Measurements from ENCODE around the gene RPL26.
"Not testable (repeated sequence)": the region's sequence is repeated elsewhere in the genome, so short reads cannot be mapped to it uniquely, and the experiment has no call there.

Gene RPL26

DNA sequence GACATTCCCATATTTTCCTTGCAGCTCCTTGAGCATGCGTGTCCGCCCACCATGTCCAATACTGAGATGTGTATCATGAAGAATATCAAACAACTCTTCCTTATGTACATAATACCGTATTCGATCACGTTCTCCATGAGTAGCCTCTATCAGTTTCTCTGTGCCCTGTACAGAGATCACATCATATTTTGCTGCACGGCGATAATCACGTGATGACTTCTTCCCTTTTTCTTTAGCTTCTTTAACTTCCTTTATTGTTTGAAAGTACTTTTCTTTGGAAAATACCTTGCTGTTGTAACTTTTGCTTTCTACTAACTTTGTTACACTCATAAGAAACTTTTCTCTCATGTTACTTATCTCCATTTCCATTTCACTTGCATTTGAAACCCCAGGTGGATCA, 13.0 kb downstream of the RPL26 start:
- DNase-seq (ENCODE audit: extremely low read depth in 1 of 2, low read depth in 1 of 2), result no peak

- no peak for DNase-seq (ENCODE audit: extremely low read depth in 1 of 2, low read depth in 1 of 2)
These were observed 14.8 kb downstream of the RPL26 start for GRCh38 chr17:8368193-8368592.

- DNase-seq (ENCODE audit: extremely low read depth in 1 of 2, low read depth in 1 of 2), result no peak
These were observed 16.8 kb downstream of the RPL26 start for GRCh38 chr17:8366231-8366630.

- DNase-seq (ENCODE audit: extremely low read depth in 1 of 2, low read depth in 1 of 2), result no peak
These were observed 17.9 kb downstream of the RPL26 start for GRCh38 chr17:8365143-8365542.

- no peak for DNase-seq (ENCODE audit: extremely low read depth in 1 of 2, low read depth in 1 of 2)
These were observed 20.2 kb downstream of the RPL26 start for GRCh38 chr17:8362651-8363332.

GRCh38 chr17:8360751-8361150, 22.2 kb downstream of the RPL26 start:
- DNase-seq (ENCODE audit: extremely low read depth in 1 of 2, low read depth in 1 of 2), result no peak

DNA sequence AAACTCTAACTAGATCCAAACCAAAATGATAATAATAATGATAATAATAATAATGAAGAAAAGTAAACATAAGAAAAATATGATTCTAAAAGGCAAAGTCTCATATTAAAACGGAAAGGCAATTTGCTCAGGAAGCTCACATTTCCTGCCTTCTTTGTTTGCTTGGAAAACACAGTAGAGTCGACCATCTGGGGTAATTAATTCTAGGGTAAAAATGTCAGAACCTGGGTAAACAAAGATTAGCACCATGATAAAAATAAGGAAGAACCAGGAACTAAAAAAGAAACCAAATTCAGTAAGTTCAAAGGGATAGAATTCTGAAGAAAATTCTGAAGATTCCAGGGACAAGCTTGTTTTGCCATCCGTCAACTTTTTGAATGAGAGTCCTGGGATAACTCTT, 22.7 kb downstream of the RPL26 start:
- no peak for DNase-seq (ENCODE audit: extremely low read depth in 1 of 2, low read depth in 1 of 2)

DNA sequence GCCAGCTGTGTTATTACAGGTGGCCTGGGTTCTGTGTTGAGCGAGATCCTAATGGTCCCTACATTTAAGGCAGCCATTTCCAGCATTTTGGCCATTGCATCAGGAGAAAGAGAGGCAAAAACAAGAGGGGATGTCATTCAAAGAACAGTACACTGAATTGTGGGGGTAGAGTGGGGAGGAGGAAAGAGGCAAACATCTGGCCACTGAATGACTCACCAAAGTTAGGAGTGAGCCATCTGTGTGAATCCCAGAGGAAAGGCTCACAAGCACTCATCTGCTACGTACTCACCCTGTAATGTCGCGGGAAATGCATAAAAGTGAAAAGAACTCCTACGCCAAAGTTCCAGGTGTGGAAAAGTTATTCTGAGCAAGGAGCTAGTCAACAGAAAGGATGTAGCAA, 23.2 kb downstream of the RPL26 start:
- no peak for DNase-seq (ENCODE audit: extremely low read depth in 1 of 2, low read depth in 1 of 2)

DNA sequence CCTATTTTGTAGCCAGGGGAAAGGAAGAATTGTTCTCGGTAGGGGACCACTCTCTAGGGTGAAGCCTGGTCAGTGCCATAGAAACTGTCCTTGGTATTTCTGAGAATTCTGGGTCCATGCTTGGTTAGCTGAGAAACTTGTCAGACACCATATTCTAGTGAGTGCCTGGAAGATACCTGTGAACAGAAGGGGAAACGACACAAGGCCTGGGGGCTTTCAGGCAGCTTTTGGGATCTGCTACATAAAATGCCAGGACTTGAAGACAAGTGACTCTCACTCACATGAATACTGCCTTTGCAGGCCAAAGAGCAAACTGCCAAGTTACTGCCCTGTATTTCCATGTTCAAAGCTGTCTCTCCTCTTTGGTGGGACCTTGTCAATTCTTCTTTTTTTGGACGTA, 25.1 kb downstream of the RPL26 start:
- DNase-seq (ENCODE audit: extremely low read depth in 1 of 2, low read depth in 1 of 2), result no peak

DNA sequence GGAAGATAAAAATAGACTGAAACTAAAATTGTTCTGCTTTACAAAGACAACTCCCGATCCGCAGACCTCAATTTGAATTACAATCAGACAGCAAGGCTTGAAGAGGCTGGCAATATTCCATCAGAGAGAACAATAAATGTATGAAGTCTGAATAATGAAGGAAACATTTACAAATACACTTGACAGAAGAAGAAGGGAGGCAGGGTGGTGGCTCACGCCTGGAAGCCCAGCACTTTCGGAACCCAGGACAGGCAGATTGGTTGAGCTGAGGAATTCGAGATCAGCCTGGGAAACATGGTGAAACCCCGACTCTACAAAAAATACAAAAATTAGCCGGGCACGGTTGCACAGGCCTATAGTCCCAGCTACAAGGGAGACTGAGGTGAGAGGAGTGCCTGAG, 28.8 kb downstream of the RPL26 start:
- no peak for DNase-seq (ENCODE audit: extremely low read depth in 1 of 2, low read depth in 1 of 2)

- DNase-seq (ENCODE audit: extremely low read depth in 1 of 2, low read depth in 1 of 2), result no peak
These were observed 29.3 kb downstream of the RPL26 start for GRCh38 chr17:8353736-8354135.

- DNase-seq (ENCODE audit: extremely low read depth in 1 of 2, low read depth in 1 of 2), result no peak
These were observed 32.7 kb downstream of the RPL26 start for GRCh38 chr17:8350339-8350738.

DNA sequence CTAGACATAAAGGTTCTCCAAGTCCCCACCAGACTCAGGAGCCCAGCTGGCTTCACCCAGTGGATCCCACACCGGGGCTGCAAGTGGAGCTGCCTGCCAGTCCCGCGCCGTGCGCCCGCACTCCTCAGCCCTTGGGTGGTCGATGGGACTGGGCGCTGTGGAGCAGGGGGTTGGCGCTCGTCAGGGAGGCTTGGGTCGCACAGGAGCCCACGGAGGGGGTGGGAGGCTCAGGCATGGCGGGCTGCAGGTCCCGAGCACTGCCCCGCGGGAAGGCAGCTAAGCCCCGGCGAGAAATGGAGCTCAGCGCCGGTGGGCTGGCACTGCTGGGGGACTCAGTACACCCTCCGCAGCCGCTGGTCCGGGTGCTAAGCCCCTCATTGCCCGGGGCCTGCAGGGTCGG, 36.0 kb downstream of the RPL26 start:
- DNase-seq (ENCODE audit: extremely low read depth in 1 of 2, low read depth in 1 of 2), result not testable (repeated sequence)

- DNase-seq (ENCODE audit: extremely low read depth in 1 of 2, low read depth in 1 of 2), result no peak
These were observed 36.9 kb downstream of the RPL26 start for GRCh38 chr17:8345951-8346665.

DNA sequence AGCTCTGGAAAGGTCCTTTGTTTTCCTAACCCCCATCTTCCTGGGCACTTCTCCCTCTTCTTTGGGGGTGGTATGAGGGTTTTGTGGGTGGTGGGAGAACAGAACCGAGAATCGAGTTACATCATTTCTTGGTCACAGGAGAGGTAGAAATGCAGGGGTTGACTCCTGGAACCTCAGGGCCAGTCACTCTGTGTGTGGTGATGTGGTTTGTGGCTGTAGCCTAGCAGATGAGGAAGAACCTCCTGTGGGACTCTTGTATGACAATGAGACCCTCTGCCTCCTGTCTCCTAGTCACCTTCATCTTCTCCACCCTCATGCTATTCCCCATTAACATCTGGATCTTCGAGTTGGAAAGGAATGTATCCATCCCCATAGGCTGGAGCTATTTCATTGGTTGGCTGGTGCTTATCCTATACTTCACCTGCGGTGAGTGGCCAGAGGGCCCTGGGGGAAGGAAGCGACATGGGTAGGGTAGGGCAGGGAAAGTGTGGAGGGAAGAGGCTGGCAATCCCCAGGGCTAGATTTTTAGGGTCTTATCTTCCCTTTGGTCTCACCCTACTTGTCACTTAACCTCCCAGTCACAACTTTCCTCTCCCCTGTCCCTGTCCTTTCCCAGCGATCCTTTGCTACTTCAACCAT, 37.8 kb downstream of the RPL26 start:
- DNase-seq (ENCODE audit: extremely low read depth in 1 of 2, low read depth in 1 of 2), result no peak

DNA sequence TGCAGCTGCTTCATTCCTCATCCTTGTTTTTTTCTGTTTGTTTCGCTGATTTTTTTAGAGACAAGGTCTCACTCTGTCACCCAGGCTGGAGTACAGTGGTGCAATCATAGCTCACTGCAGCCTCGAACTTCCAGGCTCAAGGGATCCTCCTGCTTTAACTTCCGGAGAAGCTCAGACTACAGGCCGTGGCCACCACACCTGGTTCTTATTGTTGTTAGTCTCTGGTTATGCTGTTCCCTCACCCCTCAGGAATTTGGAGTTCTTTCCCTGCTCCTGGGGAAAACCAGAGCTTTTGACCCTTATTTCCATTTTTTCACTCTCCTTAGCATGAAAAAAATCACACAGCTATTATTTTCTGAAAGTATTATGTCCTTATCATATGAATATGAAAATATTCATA, 41.5 kb downstream of the RPL26 start:
- DNase-seq (ENCODE audit: extremely low read depth in 1 of 2, low read depth in 1 of 2), result no peak

- DNase-seq (ENCODE audit: extremely low read depth in 1 of 2, low read depth in 1 of 2), result no peak
These were observed 43.5 kb downstream of the RPL26 start, which contains the start of gene ODF4 for GRCh38 chr17:8339540-8339939. ODF4 (plus strand) TSS chr17:8339840; CDS start chr17:8340052, 212 bp downstream.

- no peak for DNase-seq (ENCODE audit: extremely low read depth in 1 of 2, low read depth in 1 of 2)
These were observed 44.2 kb downstream of the RPL26 start for GRCh38 chr17:8338753-8339140.

DNA sequence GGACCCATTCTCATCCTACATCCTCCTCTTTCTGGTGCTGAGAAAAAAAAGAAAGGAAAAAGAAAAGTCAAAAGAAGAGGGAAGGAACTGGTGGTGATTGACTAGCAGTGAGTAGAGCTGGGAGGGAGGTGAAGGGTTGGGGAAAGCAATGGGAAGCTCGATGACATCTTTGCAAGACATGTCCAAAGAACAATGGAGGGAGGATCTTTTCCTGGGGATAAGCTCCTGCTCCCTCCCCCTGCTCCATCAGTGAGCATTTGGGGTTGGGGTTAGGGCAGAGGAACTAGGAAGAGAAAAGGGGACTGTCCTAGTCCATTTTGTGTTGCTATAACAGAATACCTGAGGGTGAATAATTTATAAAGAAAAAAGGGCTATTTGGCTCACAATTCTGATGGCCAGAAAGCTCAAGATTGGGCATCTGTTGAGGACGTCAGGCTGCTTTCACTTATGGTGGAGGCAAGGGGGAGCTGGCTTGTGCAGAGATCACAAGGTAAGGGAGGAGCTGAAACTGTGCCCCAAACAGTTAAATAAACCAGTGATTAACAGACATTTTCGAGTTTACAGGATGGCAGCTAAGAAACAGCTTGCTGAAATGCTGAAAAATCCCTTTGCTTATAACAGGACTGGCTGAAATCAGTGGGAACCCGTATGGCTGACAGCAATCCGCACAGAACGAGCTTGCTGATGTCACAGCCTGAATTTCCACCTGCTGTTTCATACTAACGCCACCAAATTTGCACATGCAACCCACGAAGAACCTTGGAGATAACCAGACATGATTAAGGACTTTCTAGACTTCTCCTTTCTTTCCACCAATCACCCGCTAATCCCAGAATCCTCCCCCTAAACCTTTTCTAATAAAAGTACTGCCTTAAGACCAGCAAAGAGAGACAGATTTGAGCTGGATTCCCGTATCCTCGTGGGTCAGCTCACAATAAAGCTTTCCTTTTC, 44.9 kb downstream of the RPL26 start:
- DNase-seq (ENCODE audit: extremely low read depth in 1 of 2, low read depth in 1 of 2), result no peak

GRCh38 chr17:8333281-8333680, 49.7 kb downstream of the RPL26 start:
- DNase-seq (ENCODE audit: extremely low read depth in 1 of 2, low read depth in 1 of 2), result no peak

GRCh38 chr17:8332688-8333087, 50.3 kb downstream of the RPL26 start:
- no peak for DNase-seq (ENCODE audit: extremely low read depth in 1 of 2, low read depth in 1 of 2)
